ENCODE data around the gene TNS3. TPM values are rescaled to one million over a fixed set of nuclear protein-coding genes. Genes with fewer than 3 reads are reported as not detected.
"Not testable (repeated sequence)": the region's sequence is repeated elsewhere in the genome, so short reads cannot be mapped to it uniquely, and the experiment has no call there.

The TNS3 gene
- total RNA-seq, 1 experiment from 2014 or later: 97.2 TPM

DNA sequence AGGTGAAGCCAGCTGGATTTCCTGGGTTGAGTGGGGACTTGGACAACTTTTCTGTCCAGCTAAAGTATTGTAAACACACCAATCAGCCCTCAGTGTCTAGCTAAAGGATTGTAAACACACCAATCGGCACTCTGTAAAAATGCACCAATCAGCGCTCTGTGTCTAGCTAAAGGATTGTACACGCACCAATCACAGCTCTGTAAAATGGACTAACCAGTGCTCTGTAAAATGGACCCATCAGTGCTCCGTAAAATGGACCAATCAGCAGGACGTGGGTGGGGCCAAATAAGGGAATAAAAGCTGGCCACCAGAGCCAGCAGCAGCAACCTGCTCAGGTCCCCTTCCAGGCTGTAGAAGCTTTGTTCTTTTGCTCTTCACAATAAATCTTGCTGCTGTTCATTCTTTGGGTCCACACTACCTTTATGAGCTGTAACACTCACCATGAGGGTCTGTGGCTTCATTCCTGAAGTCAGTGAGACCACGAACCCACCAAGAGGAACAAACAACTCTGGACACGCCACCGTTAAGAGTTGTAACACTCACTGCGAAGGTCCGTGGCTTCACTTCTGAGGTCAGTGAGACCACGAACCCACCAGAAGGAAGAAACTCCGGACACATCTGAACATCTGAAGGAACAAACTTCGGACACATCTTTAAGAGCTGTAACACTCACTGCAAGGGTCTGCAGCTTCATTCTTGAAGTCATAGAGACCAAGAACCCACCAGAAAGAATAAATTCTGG is 21.8 kb upstream of the TNS3 start:
- peak; percentile 41 for DNase-seq (ENCODE audit: low spot score)

- peak; percentile 87 for DNase-seq (ENCODE audit: low spot score)
These were observed 20.5 kb upstream of the TNS3 start for GRCh38 chr7:47602272-47603004.

DNA sequence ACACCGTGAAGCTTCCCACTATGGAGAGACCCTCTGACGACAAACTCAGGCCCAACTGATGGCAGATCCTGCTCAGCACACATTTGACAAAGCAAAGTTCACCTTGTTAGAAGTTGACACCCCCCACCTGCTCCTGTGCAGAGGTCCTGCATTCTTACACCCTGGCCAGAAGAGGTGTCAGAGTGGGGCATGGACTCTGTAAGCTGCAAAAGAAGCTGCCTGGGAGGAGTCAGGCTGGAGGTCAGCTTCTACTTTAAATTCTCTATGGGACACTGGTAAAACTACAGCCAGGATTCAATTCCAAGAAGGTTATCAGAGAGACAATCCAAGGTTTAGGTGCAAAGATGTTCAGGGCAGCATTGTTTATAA is 20.0 kb upstream of the TNS3 start:
- DNase-seq (ENCODE audit: low spot score): no peak

DNA sequence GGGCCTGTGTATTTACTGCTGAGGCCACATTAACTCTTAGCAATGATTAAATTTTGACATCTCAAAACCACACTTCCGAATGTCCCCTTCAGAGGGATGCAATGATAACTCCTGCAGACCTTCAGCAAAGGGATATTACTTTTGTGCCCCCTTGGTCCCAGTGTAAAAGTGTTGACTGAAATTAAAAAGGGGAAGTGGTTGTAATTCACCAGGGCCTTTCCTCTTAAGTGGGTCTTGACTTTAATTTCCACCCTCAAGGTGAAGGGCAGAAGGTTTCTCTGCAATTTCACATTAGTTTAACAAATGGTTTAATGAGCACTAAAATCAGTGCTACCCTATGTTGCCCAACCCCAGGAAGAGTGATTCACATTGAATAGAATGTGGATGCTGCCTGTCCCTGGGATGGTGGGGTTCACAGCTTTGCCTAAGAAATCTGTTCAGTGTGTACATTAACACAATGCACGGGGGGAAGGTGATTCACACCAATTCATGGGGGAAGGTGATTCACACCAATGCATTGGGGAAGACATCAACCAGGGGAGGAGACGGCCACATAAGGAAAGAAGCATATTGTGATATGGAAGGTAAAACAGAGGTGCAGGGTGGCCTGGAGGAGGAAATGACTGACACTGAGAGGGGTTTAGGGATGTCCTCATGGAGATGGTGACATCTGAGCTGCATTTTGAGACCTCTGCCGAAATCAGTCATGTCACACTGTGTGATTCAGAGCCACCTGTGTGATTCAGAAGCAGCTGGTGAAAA is 19.4 kb upstream of the TNS3 start:
- peak; percentile 94 for DNase-seq (ENCODE audit: low spot score)

- peak; percentile 92 for DNase-seq (ENCODE audit: low spot score)
These were observed 18.5 kb upstream of the TNS3 start for GRCh38 chr7:47600199-47601118.

- DNase-seq (ENCODE audit: low spot score): no peak
These were observed 15.5 kb upstream of the TNS3 start for GRCh38 chr7:47597379-47597778.

DNA sequence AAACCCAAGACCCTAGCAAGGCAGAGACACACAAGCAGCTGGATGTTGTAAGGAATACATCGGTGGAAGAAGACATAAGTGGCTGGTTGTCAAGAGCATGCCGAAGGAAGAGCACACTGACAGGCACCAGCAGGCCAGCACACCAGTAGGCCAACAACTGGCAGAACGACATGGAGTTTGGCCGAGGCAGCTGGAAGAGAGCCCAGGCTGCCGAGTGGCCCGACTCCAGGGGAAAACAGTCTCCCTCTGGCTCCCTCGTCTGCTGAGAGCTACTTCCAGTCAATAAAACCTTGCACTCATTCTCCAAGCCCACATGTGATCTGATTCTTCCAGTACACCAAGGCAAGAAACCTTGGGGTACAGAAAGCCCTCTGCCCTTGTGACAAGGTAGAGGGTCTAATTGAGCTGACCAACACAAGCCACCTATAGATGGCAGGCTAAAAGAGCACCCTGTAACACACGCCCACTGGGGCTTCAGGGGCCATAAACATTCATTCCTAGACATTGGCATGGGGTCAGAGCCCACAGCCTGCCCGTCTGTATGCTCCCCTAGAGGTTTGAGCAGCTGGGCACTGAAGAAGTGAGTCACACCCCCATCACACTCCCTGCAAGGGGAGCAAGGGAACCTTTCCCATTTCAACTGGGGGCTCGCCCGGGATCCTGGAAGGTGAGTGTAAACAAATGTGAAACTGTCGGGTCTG is 14.7 kb upstream of the TNS3 start:
- peak; percentile 92 for DNase-seq (ENCODE audit: low spot score)

DNA sequence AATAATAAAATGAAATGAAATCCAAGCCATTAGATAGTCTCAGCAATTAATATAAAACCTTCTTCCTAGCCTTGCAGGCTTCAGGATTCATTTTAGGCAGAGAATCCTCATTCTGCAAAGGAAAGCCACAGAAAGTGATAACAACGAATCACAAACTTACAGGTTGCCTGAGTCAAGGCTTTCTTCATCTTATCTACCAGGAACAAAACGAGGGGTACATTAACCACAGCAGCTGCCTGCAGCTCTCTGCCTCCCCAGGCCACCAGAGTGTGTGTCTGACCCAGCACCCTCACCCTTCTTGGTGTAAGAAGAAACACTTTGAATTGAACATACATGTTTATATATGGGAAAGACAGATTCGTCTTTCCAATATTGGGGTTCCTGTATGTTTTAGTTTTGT is 12.5 kb upstream of the TNS3 start:
- DNase-seq (ENCODE audit: low spot score): no peak

DNA sequence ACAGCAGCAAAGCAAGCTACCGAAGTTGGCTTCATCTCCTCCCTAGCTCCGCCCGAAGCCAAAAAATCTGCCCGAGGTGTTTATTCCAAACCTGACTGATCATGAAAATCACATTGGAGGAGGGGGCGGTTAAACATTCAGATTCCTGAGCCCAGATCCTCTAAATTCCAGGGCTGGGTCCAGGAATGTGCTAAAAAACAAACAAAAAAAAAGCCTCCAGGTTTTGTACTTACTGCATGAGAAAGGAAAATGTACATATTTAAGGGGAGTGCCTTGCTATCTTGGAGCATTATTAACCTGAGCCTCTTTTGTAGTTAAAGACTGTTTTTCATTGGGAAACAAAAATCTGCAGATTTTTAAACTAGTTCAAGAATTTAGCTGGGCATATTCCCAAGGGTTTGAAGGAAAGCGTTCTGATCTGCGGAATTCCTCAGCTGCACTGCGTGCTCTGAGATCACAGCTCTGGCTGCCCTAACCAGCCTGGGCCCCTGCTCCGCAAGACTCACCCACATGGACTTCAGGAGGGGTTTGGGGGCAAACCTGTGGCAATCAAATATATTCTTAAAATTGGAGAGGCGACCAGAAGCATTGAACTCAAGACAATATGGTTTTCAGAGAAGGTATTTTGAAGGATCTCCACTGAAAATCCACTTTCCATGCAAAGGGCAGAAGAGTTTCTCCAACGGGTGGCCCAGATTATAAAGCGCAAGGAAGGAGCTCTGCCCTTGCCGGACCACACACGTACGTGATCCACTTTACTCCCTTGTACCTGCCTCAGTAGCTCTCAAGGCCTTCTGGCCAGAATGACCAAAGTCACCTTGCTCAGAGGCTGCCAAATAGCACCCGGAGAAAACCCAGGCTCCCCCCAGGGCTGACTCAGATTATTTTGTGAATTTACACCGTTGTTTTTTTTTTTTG is 10.0 kb upstream of the TNS3 start:
- DNase-seq (ENCODE audit: low spot score): peak; percentile 53

GRCh38 chr7:47591089-47591654 is 9.3 kb upstream of the TNS3 start:
- no peak for DNase-seq (ENCODE audit: low spot score)

GRCh38 chr7:47590215-47590614 is 8.3 kb upstream of the TNS3 start:
- DNase-seq (ENCODE audit: low spot score): not testable (repeated sequence)

DNA sequence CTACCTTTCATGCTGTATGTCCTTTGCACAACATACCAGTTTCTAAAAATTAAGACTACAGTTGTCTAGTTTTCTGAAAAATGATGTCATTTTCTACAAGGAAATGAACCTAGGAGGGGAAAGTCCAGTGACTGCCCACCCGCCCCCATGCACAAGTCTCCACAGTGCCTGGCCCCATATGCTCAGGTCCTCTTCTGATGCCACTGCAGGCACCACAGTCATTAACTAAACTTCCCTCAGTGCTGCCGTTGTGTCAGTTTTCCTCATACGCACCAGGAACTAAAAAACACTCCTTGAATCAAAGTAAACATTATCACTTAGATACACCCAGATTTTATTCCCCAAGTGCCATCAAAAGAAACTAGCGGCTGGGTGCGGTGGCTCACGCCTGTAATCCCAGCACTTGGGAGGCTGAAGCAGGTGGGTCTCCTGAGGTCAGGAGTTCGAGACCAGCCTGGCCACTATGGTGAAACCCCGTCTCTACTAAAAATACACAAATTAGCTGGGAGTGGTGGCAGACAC is 6.9 kb upstream of the TNS3 start:
- DNase-seq (ENCODE audit: low spot score): no peak

DNA sequence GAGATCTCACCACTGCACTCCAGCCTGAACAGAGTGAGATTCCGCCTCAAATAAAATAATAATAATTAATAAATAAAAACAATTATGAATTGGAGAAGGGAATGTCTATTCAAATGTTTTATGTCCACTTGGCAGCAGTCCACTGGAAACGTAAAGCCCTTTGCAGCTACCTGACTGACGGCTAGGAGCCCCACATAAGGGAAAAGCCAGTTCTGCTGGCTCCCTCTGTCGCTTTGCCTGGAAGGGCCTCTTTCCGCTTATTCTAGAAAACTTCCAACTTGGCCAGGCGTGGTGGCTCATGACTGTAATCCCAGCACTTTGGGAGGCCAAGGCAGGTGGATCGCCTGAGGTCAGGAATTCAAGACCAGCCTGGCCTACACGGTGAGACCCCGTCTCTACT is 6.1 kb upstream of the TNS3 start:
- DNase-seq (ENCODE audit: low spot score): no peak

DNA sequence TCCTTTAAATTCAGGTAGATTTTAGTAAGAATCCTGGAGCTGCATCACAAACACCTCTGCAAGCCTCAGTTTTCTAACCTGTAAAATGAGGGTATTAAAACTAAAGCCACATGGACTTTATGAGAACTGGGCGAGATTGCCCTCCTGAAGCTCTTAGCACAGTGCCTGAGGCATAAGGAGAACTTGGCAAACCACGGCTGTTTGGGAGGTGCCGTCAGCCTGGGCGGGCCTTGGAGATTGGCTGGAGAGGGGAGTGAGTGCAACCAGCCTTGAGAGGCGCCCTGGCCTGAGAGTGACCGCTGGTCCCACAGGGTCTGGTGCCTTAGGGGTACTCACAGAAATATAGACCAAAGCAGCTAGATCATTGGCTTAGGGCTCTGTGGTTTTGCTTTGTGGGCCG is 5.4 kb upstream of the TNS3 start:
- DNase-seq (ENCODE audit: low spot score): no peak

- DNase-seq (ENCODE audit: low spot score): no peak
These were observed 5.0 kb upstream of the TNS3 start for GRCh38 chr7:47586925-47587324.

- DNase-seq (ENCODE audit: low spot score): not testable (repeated sequence)
These were observed 4.3 kb upstream of the TNS3 start for GRCh38 chr7:47586161-47586670.

- no peak for DNase-seq (ENCODE audit: low spot score)
These were observed 2.6 kb upstream of the TNS3 start for GRCh38 chr7:47584536-47584895.

GRCh38 chr7:47583739-47584535 is 2.0 kb upstream of the TNS3 start:
- no peak for DNase-seq (ENCODE audit: low spot score)

All from A172 (cell line).